ENCODE results near the gene ITIH5. TPM values are rescaled to one million over a fixed set of nuclear protein-coding genes. Genes with fewer than 3 reads are reported as not detected.

The ITIH5 gene
- total RNA-seq, 1 donor from 2014 or later, result 34.0 TPM

DNA sequence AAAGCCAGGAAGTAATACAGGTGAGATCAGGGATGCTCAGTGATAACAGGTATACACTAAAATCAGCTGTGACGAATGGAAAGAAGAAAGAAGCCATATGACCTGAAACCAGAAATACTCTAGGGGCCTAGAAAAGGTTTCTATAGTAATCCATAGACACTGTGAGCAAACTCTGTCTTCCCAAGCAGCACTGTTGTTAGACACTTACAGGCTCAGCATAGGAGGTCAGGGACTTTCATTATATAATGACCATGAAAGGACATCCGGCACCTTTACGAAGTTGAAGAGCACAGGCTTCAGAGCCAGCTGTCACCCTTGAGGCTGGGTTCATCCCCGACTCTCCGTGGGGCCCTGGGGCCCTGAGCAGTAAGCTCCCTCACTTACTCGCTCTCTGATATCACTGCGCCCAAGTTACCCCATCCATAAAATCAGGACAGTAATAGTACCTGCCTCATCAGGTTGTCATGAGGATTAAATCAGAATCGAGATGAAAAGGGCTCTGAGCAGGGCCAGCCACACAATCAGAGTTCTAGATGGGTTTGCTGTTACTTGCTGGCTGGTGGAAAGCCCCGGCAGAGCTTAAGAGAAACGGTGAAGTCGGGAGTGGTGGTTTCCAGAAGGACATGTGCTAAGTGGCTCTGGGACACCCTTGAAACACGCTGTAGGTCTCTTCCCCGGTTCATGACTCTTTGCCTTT, 79.5 kb downstream of the ITIH5 start:
- DNase-seq (ENCODE audit: extremely low spot score, unreplicated experiment), result no peak
- no peak overlapping the region for H3K4me3 Mint-ChIP-seq
- TF ChIP-seq, protein P1, sequence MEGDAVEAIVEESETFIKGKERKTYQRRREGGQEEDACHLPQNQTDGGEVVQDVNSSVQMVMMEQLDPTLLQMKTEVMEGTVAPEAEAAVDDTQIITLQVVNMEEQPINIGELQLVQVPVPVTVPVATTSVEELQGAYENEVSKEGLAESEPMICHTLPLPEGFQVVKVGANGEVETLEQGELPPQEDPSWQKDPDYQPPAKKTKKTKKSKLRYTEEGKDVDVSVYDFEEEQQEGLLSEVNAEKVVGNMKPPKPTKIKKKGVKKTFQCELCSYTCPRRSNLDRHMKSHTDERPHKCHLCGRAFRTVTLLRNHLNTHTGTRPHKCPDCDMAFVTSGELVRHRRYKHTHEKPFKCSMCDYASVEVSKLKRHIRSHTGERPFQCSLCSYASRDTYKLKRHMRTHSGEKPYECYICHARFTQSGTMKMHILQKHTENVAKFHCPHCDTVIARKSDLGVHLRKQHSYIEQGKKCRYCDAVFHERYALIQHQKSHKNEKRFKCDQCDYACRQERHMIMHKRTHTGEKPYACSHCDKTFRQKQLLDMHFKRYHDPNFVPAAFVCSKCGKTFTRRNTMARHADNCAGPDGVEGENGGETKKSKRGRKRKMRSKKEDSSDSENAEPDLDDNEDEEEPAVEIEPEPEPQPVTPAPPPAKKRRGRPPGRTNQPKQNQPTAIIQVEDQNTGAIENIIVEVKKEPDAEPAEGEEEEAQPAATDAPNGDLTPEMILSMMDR (conservative IDR thresholded peaks at IDR 0.05), result no peak
- H3K27me3 Mint-ChIP-seq, result no peaks in the 10 kb centered on the region
- no peaks in the 10 kb centered on the region for H3K36me3 Mint-ChIP-seq
- H3K4me1 Mint-ChIP-seq (ENCODE audit: unreplicated experiment), result no peaks in the 10 kb centered on the region
- H3K27ac Mint-ChIP-seq, result no peak overlapping the region
- no peaks in the 10 kb centered on the region for H3K9me3 Mint-ChIP-seq

GRCh38 chr10:7585228-7585627, 81.5 kb downstream of the ITIH5 start:
- Mint-ChIP-seq H3K4me1 (ENCODE audit: unreplicated experiment) (no peaks in the 10 kb centered on the region), H3K27ac (no peak overlapping the region), H3K27me3 (no peaks in the 10 kb centered on the region), H3K9me3 (no peaks in the 10 kb centered on the region), H3K4me3 (no peak overlapping the region), H3K36me3 (no peaks in the 10 kb centered on the region)
- TF ChIP-seq, protein P1 (conservative IDR thresholded peaks at IDR 0.05), result no peak
- no peak for DNase-seq (ENCODE audit: extremely low spot score, unreplicated experiment)

- no peaks in the 10 kb centered on the region for H3K4me1 Mint-ChIP-seq (ENCODE audit: unreplicated experiment)
- no peak overlapping the region for H3K27ac Mint-ChIP-seq
- DNase-seq (ENCODE audit: extremely low spot score, unreplicated experiment), result no peak
- no peaks in the 10 kb centered on the region for H3K9me3 Mint-ChIP-seq
- no peaks in the 10 kb centered on the region for H3K27me3 Mint-ChIP-seq
- H3K4me3 Mint-ChIP-seq, result no peak overlapping the region
- no peaks in the 10 kb centered on the region for H3K36me3 Mint-ChIP-seq
- TF ChIP-seq, protein P1 (conservative IDR thresholded peaks at IDR 0.05), result no peak
Measured at GRCh38 chr10:7583626-7584025, 83.1 kb downstream of the ITIH5 start.

DNA sequence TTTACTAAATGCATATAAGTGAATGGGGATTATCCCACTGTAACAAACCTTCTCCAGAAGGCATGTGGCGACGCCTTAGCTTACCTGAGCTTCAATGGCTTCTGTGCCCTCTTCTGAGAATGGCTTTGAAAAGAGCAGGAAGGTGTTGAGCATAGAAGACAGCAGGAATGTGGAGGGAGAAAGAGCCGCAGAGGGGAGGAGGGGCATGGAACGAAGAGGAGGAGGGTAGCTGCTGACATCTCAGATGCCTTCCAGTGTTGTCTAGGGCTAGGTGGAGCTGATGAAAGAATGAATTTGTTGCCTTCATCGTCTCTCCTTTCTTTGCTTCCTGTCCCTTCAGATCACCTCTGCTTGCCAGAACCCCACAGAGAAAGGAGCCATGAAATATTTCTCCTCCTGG, 86.2 kb downstream of the ITIH5 start:
- TF ChIP-seq, protein P1 (conservative IDR thresholded peaks at IDR 0.05), result no peak
- H3K4me3 Mint-ChIP-seq, result no peak overlapping the region
- H3K36me3 Mint-ChIP-seq, result no peaks in the 10 kb centered on the region
- H3K27me3 Mint-ChIP-seq, result no peaks in the 10 kb centered on the region
- H3K4me1 Mint-ChIP-seq (ENCODE audit: unreplicated experiment), result peaks cover 7% of the 10 kb centered on the region
- no peak overlapping the region for H3K27ac Mint-ChIP-seq
- no peak for DNase-seq (ENCODE audit: extremely low spot score, unreplicated experiment)
- no peaks in the 10 kb centered on the region for H3K9me3 Mint-ChIP-seq

- DNase-seq (ENCODE audit: extremely low spot score, unreplicated experiment), result no peak
- H3K4me3 Mint-ChIP-seq, result no peak overlapping the region
- TF ChIP-seq, protein P1 (conservative IDR thresholded peaks at IDR 0.05), result no peak
- no peak overlapping the region for H3K27ac Mint-ChIP-seq
- peaks cover 3% of the 10 kb centered on the region for H3K36me3 Mint-ChIP-seq
- no peaks in the 10 kb centered on the region for H3K27me3 Mint-ChIP-seq
- peaks cover 7% of the 10 kb centered on the region for H3K4me1 Mint-ChIP-seq (ENCODE audit: unreplicated experiment)
- H3K9me3 Mint-ChIP-seq, result no peaks in the 10 kb centered on the region
Measured at GRCh38 chr10:7579681-7580080, 87.1 kb downstream of the ITIH5 start.
